A549 (cell line): Measurements from ENCODE around the gene TEX51. TPM values are rescaled to one million over a fixed set of nuclear protein-coding genes. Genes with fewer than 3 reads are reported as not detected.

ENCODE experiments used
- ATAC-seq, 2 experiments: fragments of 200-7000 bp in 1 of 2; fragments of >200 bp in 1 of 2; cut with Nextera tagmentation in 1 of 2; cut with Tn5 transposase in 1 of 2; 3 replicates each; pipeline versions ENCODE4 v1.8.0 to v1.9.1; 2018 to 2020; ENCODE audit warnings: mild to moderate bottlenecking in 1 of 2, moderate library complexity in 1 of 2
- CTCF ChIA-PET: fragments of 300-600 bp; sonication (Branson Sonifier 250); formaldehyde crosslinking; extraction: SDS; loops from one replicate; lab custom pipeline; 2021; ENCODE audit warnings: antibody characterized with exemption, inconsistent platforms; lab: Yijun Ruan, JAX
- POLR2A ChIA-PET: fragments of 350-600 bp; formaldehyde crosslinking; extraction: SDS; loops from one replicate; lab custom pipeline; 2021; ENCODE audit warnings: antibody characterized with exemption, inconsistent platforms; lab: Yijun Ruan, JAX
- DNase-seq, 2 experiments: peaks; one replicate each; pipeline versions ENCODE4 v3.0.0 to v3.0.0-alpha.2; 2011 to 2016; ENCODE audit warnings: low read depth in 1 of 2, low spot score in 1 of 2
- FAIRE-seq: peaks from 2 replicates; lab custom pipeline; 2011; peaks lifted over from hg19 to GRCh38; lab: Jason Lieb, UNC
- H3K27ac ChIP-seq, 2 experiments: fragments of >200 bp; sonication (Bioruptor Twin); formaldehyde crosslinking; 3 replicates each; pipeline ENCODE4 v1.5.1; 2016 to 2017
- H3K4me1 ChIP-seq: fragments of >200 bp; sonication (Bioruptor Twin); formaldehyde crosslinking; 3 replicates; pipeline ENCODE4 v1.6.1; 2016
- H3K4me2 ChIP-seq: fragments of >200 bp; sonication (Bioruptor Twin); formaldehyde crosslinking; 3 replicates; pipeline ENCODE4 v1.6.1; 2016
- H3K4me3 ChIP-seq: fragments of >200 bp; sonication (Bioruptor Twin); formaldehyde crosslinking; 3 replicates; pipeline ENCODE4 v1.5.1; 2016
- H3K9me3 ChIP-seq: fragments of >200 bp; sonication (Bioruptor Twin); formaldehyde crosslinking; 3 replicates; pipeline ENCODE4 v1.6.1; 2016
- BCL3 ChIP-seq: fragments of >200 bp; sonication (Bioruptor Twin); formaldehyde crosslinking; IDR thresholded peaks from 3 replicates; pipeline ENCODE4 v1.6.1; 2016
- CTCF ChIP-seq: fragments of >200 bp; sonication (Bioruptor Twin); formaldehyde crosslinking; IDR thresholded peaks from 3 replicates; pipeline ENCODE4 v1.5.1; 2016
- E2F6 ChIP-seq: IDR thresholded peaks from 2 replicates; pipeline ENCODE4 v1.6.1; 2012; ENCODE audit warnings: low read depth, borderline replicate concordance
- EHMT2 ChIP-seq: fragments of 200-600 bp; sonication (generic); IDR thresholded peaks from 2 replicates; pipeline ENCODE4 v1.6.1; 2016; ENCODE audit warnings: antibody characterized with exemption, low read depth, mild to moderate bottlenecking, moderate library complexity
- FOXS1 ChIP-seq: fragments of 250-450 bp; sonication (Bioruptor Pico); IDR thresholded peaks from 2 replicates; pipeline ENCODE4 v1.5.0; 2020; ENCODE audit warnings: mild to moderate bottlenecking, moderate library complexity
- GATA3 ChIP-seq: IDR thresholded peaks from 2 replicates; pipeline ENCODE4 v1.6.1; 2012; ENCODE audit warnings: borderline replicate concordance
- HES2 ChIP-seq: fragments of >200 bp; sonication (Bioruptor Twin); formaldehyde crosslinking; IDR thresholded peaks from 2 replicates; pipeline ENCODE4 v1.6.1; 2016
- HOXB13 ChIP-seq: fragments of 250-450 bp; sonication (Bioruptor Pico); IDR thresholded peaks from 2 replicates; pipeline ENCODE4 v1.5.0; 2020; ENCODE audit warnings: low read depth, mild to moderate bottlenecking, moderate library complexity
- KDM1A ChIP-seq: fragments of 200-600 bp; sonication (generic); IDR thresholded peaks from 2 replicates; pipeline ENCODE4 v1.6.1; 2016; ENCODE audit warnings: low read depth, mild to moderate bottlenecking
- KDM5A ChIP-seq: fragments of 200-600 bp; sonication (generic); IDR thresholded peaks from 2 replicates; pipeline ENCODE4 v1.6.1; 2016; ENCODE audit warnings: antibody characterized with exemption, mild to moderate bottlenecking
- MYC ChIP-seq: IDR thresholded peaks from 2 replicates; pipeline ENCODE4 v1.6.1; 2012; ENCODE audit warnings: mild to moderate bottlenecking, inconsistent platforms, low read length, improper control_type of control experiment, borderline replicate concordance
- NFE2L2 ChIP-seq: fragments of 150-350 bp; conservative IDR thresholded peaks from 2 replicates; pipeline ENCODE4 v1.6.1; 2014; ENCODE audit warnings: low read length
- PHF8 ChIP-seq: fragments of 200-600 bp; sonication (generic); IDR thresholded peaks from 2 replicates; pipeline ENCODE4 v1.6.1; 2016; ENCODE audit warnings: low read depth, mild to moderate bottlenecking, antibody characterized with exemption, moderate library complexity, borderline replicate concordance
- POLR2AphosphoS2 ChIP-seq: conservative IDR thresholded peaks from 2 replicates; pipeline ENCODE4 v1.6.1; 2012; ENCODE audit warnings: low read length, improper control_type of control experiment, inconsistent platforms
- REST ChIP-seq: fragments of 200-600 bp; sonication (generic); IDR thresholded peaks from 2 replicates; pipeline ENCODE4 v1.6.1; 2016; ENCODE audit warnings: antibody characterized with exemption, mild to moderate bottlenecking, moderate library complexity
- SREBF2 ChIP-seq: fragments of 450-650 bp; IDR thresholded peaks from 2 replicates; pipeline ENCODE4 v1.6.1; 2014; ENCODE audit warnings: mild to moderate bottlenecking, moderate library complexity
- ZSCAN20 ChIP-seq: fragments of 250-450 bp; sonication (Bioruptor Pico); IDR thresholded peaks from 2 replicates; pipeline ENCODE4 v1.8.0; 2022; ENCODE audit warnings: mild to moderate bottlenecking, moderate library complexity
- WGBS: methylation state at CpG from one replicate; pipeline ENCODE4 v1.1.6; 2017; ENCODE audit errors: missing lambda C conversion rate; 5-methylcytosine and 5-hydroxymethylcytosine counted together
- polyA plus RNA-seq, 4 experiments: library from polyadenylated mRNA; depleted of rRNA in 3 of 4; stranded (reverse); fragments of >200 nt; fragmentation: RNase III in 1 of 4; extraction: RNeasy Plus Mini Kit Qiagen cat#74134 plus additional on column Dnase treatment in 1 of 4; gene quantifications; 2 replicates in 3 of 4; 3 replicates in 1 of 4; pipeline ENCODE4 v1.2.3, GENCODE V29; 2011 to 2017
- TF ChIP-seq, protein P1 (sequence below): IDR thresholded peaks from 2 replicates; pipeline ENCODE4 v1.6.1; 2012
- TF ChIP-seq, protein P2 (sequence below): fragments of 150-350 bp; IDR thresholded peaks from 2 replicates; pipeline ENCODE4 v1.6.1; 2014; ENCODE audit warnings: low read depth, mild to moderate bottlenecking, low read length

TEX51 gene
- polyA plus RNA-seq, 2 of the 4 experiments (the other 2 are of a cell fraction), result not detected

DNA sequence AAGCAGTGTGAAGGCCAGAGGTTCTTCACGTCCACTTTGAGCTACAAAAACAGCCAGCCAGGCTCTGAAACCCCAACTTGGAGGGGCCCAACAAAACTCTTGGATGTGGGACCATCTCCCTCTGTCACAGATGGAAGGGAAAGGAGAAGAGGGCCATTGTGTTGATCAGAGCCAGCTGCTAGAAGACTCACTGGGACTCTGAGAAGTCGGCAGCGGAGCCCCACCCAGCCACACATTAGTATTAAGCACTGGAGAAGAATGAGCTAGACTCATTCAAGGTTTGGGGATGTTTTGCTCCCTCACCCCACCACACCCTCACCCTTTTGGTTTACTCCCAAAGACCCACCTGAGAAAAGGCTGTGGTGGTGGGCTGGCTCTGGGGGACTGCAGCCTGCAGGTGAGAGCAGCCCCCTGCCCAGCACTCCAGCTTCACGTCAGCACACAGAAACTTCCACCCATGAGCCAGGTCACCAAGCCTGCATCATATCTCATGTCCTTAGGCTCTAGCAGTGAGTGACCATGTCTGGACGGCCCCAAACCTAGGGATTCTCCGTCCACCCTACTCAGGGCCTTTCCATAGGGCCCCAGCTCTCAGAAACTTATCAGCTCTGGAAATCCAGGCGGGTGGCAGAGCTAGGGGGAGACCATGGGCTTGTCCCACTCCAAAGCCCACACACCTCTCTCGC is 12.6 kb downstream of the TEX51 start:
- ATAC-seq (no peak), DNase-seq (no peak), FAIRE-seq (no peak)
- Histone ChIP-seq H3K9me3 (no peaks in the 10 kb centered on the region), H3K27ac (no peak overlapping the region), H3K4me1 (no peaks in the 10 kb centered on the region), H3K4me3 (no peak overlapping the region), H3K4me2 (no peak overlapping the region)
- CTCF ChIA-PET, result interaction anchor here (1.3 kb wide), 1 partner anchor 25 kb away, joined by 3 read pairs; no protein-coding TSS in a partner anchor
- WGBS, result 23% methylated on average over 7 of the region's 8 CpGs
- TF ChIP-seq ZSCAN20 (CRISPR knock-in tag), result no peak
- TF ChIP-seq KDM1A, result no peak
- no peak for TF ChIP-seq GATA3
- TF ChIP-seq, protein P1, sequence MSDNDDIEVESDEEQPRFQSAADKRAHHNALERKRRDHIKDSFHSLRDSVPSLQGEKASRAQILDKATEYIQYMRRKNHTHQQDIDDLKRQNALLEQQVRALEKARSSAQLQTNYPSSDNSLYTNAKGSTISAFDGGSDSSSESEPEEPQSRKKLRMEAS, result no peak
- TF ChIP-seq PHF8, result no peak
- no peak for TF ChIP-seq CTCF
- no peak for TF ChIP-seq KDM5A
- no peak for TF ChIP-seq POLR2AphosphoS2
- TF ChIP-seq E2F6, result no peak
- TF ChIP-seq MYC, result no peak
- no peak for TF ChIP-seq FOXS1
- TF ChIP-seq REST, result no peak
- TF ChIP-seq HOXB13 (CRISPR knock-in tag), result no peak
- TF ChIP-seq EHMT2, result no peak
- no peak for TF ChIP-seq HES2
- TF ChIP-seq NFE2L2, result no peak
- TF ChIP-seq SREBF2, result no peak
- TF ChIP-seq BCL3, result no peak
- TF ChIP-seq, protein P2, sequence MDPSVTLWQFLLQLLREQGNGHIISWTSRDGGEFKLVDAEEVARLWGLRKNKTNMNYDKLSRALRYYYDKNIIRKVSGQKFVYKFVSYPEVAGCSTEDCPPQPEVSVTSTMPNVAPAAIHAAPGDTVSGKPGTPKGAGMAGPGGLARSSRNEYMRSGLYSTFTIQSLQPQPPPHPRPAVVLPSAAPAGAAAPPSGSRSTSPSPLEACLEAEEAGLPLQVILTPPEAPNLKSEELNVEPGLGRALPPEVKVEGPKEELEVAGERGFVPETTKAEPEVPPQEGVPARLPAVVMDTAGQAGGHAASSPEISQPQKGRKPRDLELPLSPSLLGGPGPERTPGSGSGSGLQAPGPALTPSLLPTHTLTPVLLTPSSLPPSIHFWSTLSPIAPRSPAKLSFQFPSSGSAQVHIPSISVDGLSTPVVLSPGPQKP, result no peak
- POLR2A ChIA-PET, result no interaction called here
